Measurements from ENCODE around the gene BRK1. TPM values are rescaled to one million over a fixed set of nuclear protein-coding genes. Genes with fewer than 3 reads are reported as not detected.
A peak's percentile ranks its signal among the peaks of the same experiment; 100 is the strongest.
"Not testable (repeated sequence)": the region's sequence is repeated elsewhere in the genome, so short reads cannot be mapped to it uniquely, and the experiment has no call there.

BRK1 gene
- 94.4 and 100 TPM in 2 replicates for total RNA-seq

DNA sequence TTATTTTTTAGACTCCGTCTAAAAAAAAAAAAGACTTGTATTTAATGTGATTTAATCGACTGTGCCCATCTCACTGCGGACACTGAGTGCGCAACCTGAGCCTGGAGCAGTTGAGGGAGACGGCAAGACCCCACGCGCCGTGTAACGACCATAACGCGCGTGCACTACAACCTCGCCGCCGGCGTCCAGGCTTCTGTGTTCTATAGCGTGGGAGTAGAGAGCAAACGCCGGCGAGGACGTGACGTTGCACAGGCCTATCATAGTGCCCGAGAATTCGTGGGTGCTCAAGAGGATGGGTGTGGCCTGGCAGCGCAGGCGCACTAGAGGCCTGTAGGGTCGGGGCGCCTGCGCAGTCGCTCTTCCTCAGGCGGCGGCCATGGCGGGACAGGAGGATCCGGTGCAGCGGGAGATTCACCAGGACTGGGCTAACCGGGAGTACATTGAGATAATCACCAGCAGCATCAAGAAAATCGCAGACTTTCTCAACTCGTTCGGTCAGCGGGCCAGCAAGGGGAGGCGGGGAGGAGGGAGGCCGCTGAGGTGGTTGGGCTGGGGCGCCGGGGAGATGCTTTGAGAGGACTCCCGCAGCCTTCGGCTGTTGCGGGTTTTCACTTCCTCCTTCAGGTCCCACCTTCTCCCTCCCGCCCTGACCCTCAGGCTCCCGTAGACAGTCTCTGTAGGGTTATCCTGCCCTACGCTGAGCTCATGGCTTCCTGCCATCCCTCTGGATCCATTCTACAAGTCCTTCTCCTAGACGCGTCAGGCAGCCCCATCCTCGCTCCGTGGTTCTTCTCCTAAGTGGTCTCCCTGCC, at the start of gene BRK1:
BRK1 (plus strand) TSS at position 350 of the 812 bp plus-strand sequence; CDS start at position 377, 27 bp downstream.
- H3K27ac Mint-ChIP-seq = peak within 1 kb of the TSS; percentile 96
- H3K27me3 Mint-ChIP-seq (ENCODE audit: low read depth) = no peaks in the 10 kb centered on the region
- peaks cover 19% of the 10 kb centered on the region for H3K4me1 Mint-ChIP-seq (ENCODE audit: low read depth)
- intact Hi-C loops (cut with micrococcal nuclease) = loop anchor here (1.0 to 5.0 kb wide), 6 partner anchors 27 to 207 kb away; partner anchors contain the start of genes EMC3, FANCD2 and SEC13
- H3K4me3 Mint-ChIP-seq (ENCODE audit: low read depth) = peak within 1 kb of the TSS; percentile 97
- no peaks in the 10 kb centered on the region for H3K9me3 Mint-ChIP-seq
- DNase-seq (ENCODE audit: low spot score) = peak; percentile 90
- peaks cover 29% of the 10 kb centered on the region for H3K36me3 Mint-ChIP-seq (ENCODE audit: low read depth)

DNA sequence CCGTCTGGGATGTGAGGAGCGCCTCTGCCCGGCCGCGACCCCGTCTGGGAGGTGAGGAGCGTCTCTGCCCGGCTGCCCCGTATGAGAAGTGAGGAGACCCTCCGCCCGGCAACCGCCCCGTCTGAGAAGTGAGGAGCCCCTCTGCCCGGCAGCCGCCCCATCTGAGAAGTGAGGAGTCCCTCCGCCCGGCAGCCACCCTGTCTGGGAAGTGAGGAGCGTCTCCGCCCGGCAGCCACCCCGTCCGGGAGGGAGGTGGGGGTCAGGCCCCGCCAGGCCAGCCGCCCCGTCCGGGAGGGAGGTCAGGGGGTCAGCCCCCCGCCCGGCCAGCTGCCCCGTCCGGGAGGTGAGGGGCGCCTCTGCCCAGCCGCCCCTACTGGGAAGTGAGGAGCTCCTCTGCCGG, 45.4 kb upstream of the BRK1 start:
- H3K4me1 Mint-ChIP-seq (ENCODE audit: low read depth); intact Hi-C loops (cut with micrococcal nuclease); H3K27ac Mint-ChIP-seq; DNase-seq (ENCODE audit: low spot score); H3K27me3 Mint-ChIP-seq (ENCODE audit: low read depth); H3K9me3 Mint-ChIP-seq; H3K4me3 Mint-ChIP-seq (ENCODE audit: low read depth): not testable (repeated sequence)
- H3K36me3 Mint-ChIP-seq (ENCODE audit: low read depth) = peaks cover 68% of the 10 kb centered on the region

- Mint-ChIP-seq H3K4me1 (ENCODE audit: low read depth) (no peaks in the 10 kb centered on the region), H3K9me3 (no peaks in the 10 kb centered on the region), H3K4me3 (ENCODE audit: low read depth) (no peak overlapping the region), H3K27me3 (ENCODE audit: low read depth) (no peaks in the 10 kb centered on the region), H3K27ac (no peak overlapping the region), H3K36me3 (ENCODE audit: low read depth) (peaks cover 46% of the 10 kb centered on the region)
- no peak for DNase-seq (ENCODE audit: low spot score)
- intact Hi-C loops (cut with micrococcal nuclease) = no loop called here
Measured at GRCh38 chr3:10074666-10075065, 40.8 kb upstream of the BRK1 start.

GRCh38 chr3:10081871-10082270, 33.6 kb upstream of the BRK1 start:
- no peak overlapping the region for H3K27ac Mint-ChIP-seq
- intact Hi-C loops (cut with micrococcal nuclease) = no loop called here

DNA sequence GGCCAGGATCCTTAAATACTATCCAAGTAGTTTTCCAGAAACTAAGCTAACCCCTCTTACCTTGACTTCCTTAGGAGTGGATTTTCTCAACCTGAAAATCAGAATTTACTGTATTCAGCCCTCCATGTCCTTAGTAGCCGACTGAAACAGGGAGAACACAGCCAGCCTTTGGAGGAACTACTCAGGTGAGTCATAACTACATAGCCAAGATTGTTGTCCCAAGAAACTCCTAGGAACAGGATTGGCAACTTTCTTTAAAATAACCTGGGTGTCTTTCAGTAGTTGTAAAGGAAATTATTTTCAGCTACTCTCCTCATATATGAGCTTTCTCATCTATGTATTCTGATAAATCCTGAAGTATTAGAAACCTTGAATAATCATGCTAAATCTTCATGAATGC, 29.7 kb upstream of the BRK1 start:
- no peak overlapping the region for H3K4me3 Mint-ChIP-seq (ENCODE audit: low read depth)
- intact Hi-C loops (cut with micrococcal nuclease) = no loop called here
- no peak overlapping the region for H3K27ac Mint-ChIP-seq
- H3K4me1 Mint-ChIP-seq (ENCODE audit: low read depth) = no peaks in the 10 kb centered on the region
- peaks cover 62% of the 10 kb centered on the region for H3K36me3 Mint-ChIP-seq (ENCODE audit: low read depth)
- H3K27me3 Mint-ChIP-seq (ENCODE audit: low read depth) = no peaks in the 10 kb centered on the region
- DNase-seq (ENCODE audit: low spot score) = no peak
- H3K9me3 Mint-ChIP-seq = no peaks in the 10 kb centered on the region

More at GRCh38 chr3:10081871-10082270, 33.6 kb upstream of the BRK1 start:
- no peaks in the 10 kb centered on the region for H3K9me3 Mint-ChIP-seq
- no peaks in the 10 kb centered on the region for H3K4me1 Mint-ChIP-seq (ENCODE audit: low read depth)
- peaks cover 54% of the 10 kb centered on the region for H3K36me3 Mint-ChIP-seq (ENCODE audit: low read depth)
- H3K4me3 Mint-ChIP-seq (ENCODE audit: low read depth) = no peak overlapping the region
- H3K27me3 Mint-ChIP-seq (ENCODE audit: low read depth) = no peaks in the 10 kb centered on the region
- DNase-seq (ENCODE audit: low spot score) = no peak

- Mint-ChIP-seq H3K27me3 (ENCODE audit: low read depth) (no peaks in the 10 kb centered on the region), H3K27ac (no peak overlapping the region), H3K9me3 (no peaks in the 10 kb centered on the region), H3K4me3 (ENCODE audit: low read depth) (no peak overlapping the region), H3K36me3 (ENCODE audit: low read depth) (peaks cover 60% of the 10 kb centered on the region), H3K4me1 (ENCODE audit: low read depth) (no peaks in the 10 kb centered on the region)
- no peak for DNase-seq (ENCODE audit: low spot score)
- intact Hi-C loops (cut with micrococcal nuclease) = no loop called here
Measured at GRCh38 chr3:10088256-10088655, 27.2 kb upstream of the BRK1 start.

- intact Hi-C loops (cut with micrococcal nuclease) = no loop called here
- Mint-ChIP-seq H3K4me3 (ENCODE audit: low read depth) (no peak overlapping the region), H3K27ac (no peak overlapping the region), H3K27me3 (ENCODE audit: low read depth) (no peaks in the 10 kb centered on the region), H3K4me1 (ENCODE audit: low read depth) (no peaks in the 10 kb centered on the region), H3K36me3 (ENCODE audit: low read depth) (peaks cover 63% of the 10 kb centered on the region), H3K9me3 (no peaks in the 10 kb centered on the region)
- no peak for DNase-seq (ENCODE audit: low spot score)
Measured at GRCh38 chr3:10090179-10090578, 25.3 kb upstream of the BRK1 start.

GRCh38 chr3:10090774-10091173, 24.7 kb upstream of the BRK1 start:
- H3K9me3 Mint-ChIP-seq; intact Hi-C loops (cut with micrococcal nuclease); H3K27me3 Mint-ChIP-seq (ENCODE audit: low read depth); DNase-seq (ENCODE audit: low spot score); H3K4me3 Mint-ChIP-seq (ENCODE audit: low read depth); H3K27ac Mint-ChIP-seq; H3K4me1 Mint-ChIP-seq (ENCODE audit: low read depth): not testable (repeated sequence)
- H3K36me3 Mint-ChIP-seq (ENCODE audit: low read depth) = peaks cover 60% of the 10 kb centered on the region

- H3K4me1 Mint-ChIP-seq (ENCODE audit: low read depth); H3K9me3 Mint-ChIP-seq; DNase-seq (ENCODE audit: low spot score); intact Hi-C loops (cut with micrococcal nuclease); H3K27ac Mint-ChIP-seq; H3K4me3 Mint-ChIP-seq (ENCODE audit: low read depth); H3K27me3 Mint-ChIP-seq (ENCODE audit: low read depth): not testable (repeated sequence)
- H3K36me3 Mint-ChIP-seq (ENCODE audit: low read depth) = peaks cover 55% of the 10 kb centered on the region
Measured at GRCh38 chr3:10091387-10091786, 24.1 kb upstream of the BRK1 start.

DNA sequence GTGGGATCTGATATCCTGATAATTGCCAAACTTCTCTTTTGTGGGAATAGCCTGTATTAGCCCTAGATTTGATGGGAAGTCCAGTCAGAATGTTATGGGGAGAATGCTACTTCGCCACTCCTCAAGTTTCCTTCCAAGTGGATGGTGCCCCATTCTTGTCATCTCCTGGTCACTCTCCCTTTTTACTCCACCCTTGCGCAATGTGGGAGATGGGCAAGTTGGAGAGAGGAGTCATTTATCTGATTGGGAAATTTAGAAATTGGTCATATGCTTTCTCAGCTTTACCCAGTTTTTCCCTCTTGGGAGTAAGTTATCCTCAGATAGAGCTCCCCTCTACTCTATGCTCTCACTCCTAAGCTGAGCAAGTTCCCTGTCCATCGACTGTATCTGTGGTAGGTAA, 21.8 kb upstream of the BRK1 start:
- DNase-seq (ENCODE audit: low spot score) = no peak
- Mint-ChIP-seq H3K27me3 (ENCODE audit: low read depth) (no peaks in the 10 kb centered on the region), H3K9me3 (no peaks in the 10 kb centered on the region), H3K36me3 (ENCODE audit: low read depth) (peaks cover 59% of the 10 kb centered on the region), H3K4me1 (ENCODE audit: low read depth) (no peaks in the 10 kb centered on the region), H3K4me3 (ENCODE audit: low read depth) (no peak overlapping the region), H3K27ac (no peak overlapping the region)
- intact Hi-C loops (cut with micrococcal nuclease) = no loop called here

- intact Hi-C loops (cut with micrococcal nuclease) = no loop called here
- H3K27me3 Mint-ChIP-seq (ENCODE audit: low read depth) = no peaks in the 10 kb centered on the region
- no peaks in the 10 kb centered on the region for H3K9me3 Mint-ChIP-seq
- H3K36me3 Mint-ChIP-seq (ENCODE audit: low read depth) = peaks cover 42% of the 10 kb centered on the region
- H3K4me3 Mint-ChIP-seq (ENCODE audit: low read depth) = no peak overlapping the region
- no peaks in the 10 kb centered on the region for H3K4me1 Mint-ChIP-seq (ENCODE audit: low read depth)
- H3K27ac Mint-ChIP-seq = no peak overlapping the region
- no peak for DNase-seq (ENCODE audit: low spot score)
Measured at GRCh38 chr3:10099041-10099440, 16.4 kb upstream of the BRK1 start.

GRCh38 chr3:10106919-10107318, 8.6 kb upstream of the BRK1 start:
- Mint-ChIP-seq H3K36me3 (ENCODE audit: low read depth) (peaks cover 2% of the 10 kb centered on the region), H3K4me3 (ENCODE audit: low read depth) (no peak overlapping the region), H3K9me3 (no peaks in the 10 kb centered on the region), H3K27me3 (ENCODE audit: low read depth) (no peaks in the 10 kb centered on the region), H3K4me1 (ENCODE audit: low read depth) (no peaks in the 10 kb centered on the region), H3K27ac (no peak overlapping the region)
- DNase-seq (ENCODE audit: low spot score) = no peak
- intact Hi-C loops (cut with micrococcal nuclease) = no loop called here

DNA sequence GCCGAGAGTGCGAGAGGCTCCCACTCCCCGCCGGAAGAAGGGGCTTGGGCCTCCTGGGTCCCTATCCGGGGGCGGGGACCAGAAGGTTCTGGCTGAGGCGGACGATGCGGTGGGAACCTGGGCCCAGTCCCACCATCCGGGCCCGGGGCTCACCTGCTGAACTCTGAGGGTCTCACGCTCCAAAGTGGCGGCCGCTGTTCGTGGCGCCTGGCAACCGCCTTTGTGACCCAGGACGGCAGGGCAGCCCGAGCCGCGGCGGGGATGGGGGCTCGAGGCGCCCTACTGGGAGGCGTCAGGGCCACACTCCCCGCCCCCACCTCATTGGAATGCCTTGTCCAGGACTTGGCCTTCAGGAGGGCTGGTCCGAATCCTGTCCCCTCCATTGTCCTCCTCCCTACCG, 7.4 kb upstream of the BRK1 start, which contains the start of gene FANCD2OS:
FANCD2OS (minus strand) TSS at position 165 of the 400 bp plus-strand sequence. CDS start 3,481 bp downstream, outside the sequence.
- Mint-ChIP-seq H3K4me1 (ENCODE audit: low read depth) (no peaks in the 10 kb centered on the region), H3K36me3 (ENCODE audit: low read depth) (no peaks in the 10 kb centered on the region), H3K4me3 (ENCODE audit: low read depth) (no peak within 1 kb of the TSS), H3K27me3 (ENCODE audit: low read depth) (no peaks in the 10 kb centered on the region), H3K27ac (no peak within 1 kb of the TSS), H3K9me3 (no peaks in the 10 kb centered on the region)
- no peak for DNase-seq (ENCODE audit: low spot score)
- intact Hi-C loops (cut with micrococcal nuclease) = no loop called here

All from activated T-helper 2 cell treated with anti-CD3 and anti-CD28 coated beads, Interferon-gamma antibody, Interleukin-2, Interleukin-4, amounts not matched to agents 10 μg/mL and 5 μg/mL and 100 μg/mL, durations not matched to agents 14 hours and 24 hours and 36 hours (primary cell).